Measurements from ENCODE around the gene RETREG2. TPM values are rescaled to one million over a fixed set of nuclear protein-coding genes. Genes with fewer than 3 reads are reported as not detected.
A peak's percentile ranks its signal among the peaks of the same experiment; 100 is the strongest.

RETREG2 gene
- total RNA-seq, 1 donor from 2014 or later = 77.0 TPM

DNA sequence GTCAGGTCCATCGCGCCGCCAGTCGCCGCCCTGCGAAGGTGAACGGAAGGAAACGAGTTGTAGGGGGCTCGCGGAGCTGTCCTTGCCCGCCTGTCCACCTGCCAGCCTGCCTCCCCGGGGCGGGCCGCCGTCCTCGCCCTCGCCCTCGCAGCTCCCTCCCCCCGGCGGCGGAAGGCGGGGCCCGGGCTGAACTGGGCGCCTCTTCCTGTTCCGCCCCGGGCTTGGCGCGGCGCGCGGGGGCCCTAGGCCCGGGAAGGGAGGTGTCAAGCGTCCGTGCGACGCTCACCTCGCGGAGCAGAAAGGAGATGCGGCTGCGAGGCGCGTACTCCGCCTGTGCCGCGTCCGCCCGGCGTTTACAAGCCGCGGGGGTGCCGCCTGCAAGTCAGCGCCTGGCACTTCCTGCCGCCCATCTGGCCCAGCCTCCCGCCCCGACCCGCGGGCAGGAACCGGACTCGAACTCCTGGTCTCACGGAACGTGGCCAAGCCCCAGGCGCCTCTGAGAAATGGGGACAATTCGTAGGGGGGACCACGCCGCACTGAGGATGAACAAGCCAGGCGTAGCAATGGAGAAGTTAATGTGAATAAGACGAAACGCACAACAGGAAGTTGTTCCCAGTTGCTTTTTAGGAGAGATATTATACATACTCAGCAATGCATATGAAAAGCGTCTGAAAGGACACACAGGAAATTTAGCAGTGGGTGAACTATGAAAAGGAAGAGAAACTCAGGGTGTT, 1.1 kb upstream of the RETREG2 start, which contains the start of gene CNPPD1:
TSS of gene CNPPD1 (minus strand) at position 108 of the 734 bp plus-strand sequence. CDS start at position 11, 97 bp downstream.
- Mint-ChIP-seq H3K27me3 (no peaks in the 10 kb centered on the region), H3K9me3 (ENCODE audit: low read depth) (no peaks in the 10 kb centered on the region), H3K4me1 (ENCODE audit: low read depth) (peaks cover 20% of the 10 kb centered on the region), H3K36me3 (ENCODE audit: insufficient read depth) (peaks cover 8% of the 10 kb centered on the region), H3K4me3 (ENCODE audit: low read depth) (peak within 1 kb of the TSS; percentile 87), H3K27ac (peak within 1 kb of the TSS; percentile 97)
- DNase-seq (ENCODE audit: low spot score, unreplicated experiment) = peak; percentile 73
- TF ChIP-seq, protein P1, sequence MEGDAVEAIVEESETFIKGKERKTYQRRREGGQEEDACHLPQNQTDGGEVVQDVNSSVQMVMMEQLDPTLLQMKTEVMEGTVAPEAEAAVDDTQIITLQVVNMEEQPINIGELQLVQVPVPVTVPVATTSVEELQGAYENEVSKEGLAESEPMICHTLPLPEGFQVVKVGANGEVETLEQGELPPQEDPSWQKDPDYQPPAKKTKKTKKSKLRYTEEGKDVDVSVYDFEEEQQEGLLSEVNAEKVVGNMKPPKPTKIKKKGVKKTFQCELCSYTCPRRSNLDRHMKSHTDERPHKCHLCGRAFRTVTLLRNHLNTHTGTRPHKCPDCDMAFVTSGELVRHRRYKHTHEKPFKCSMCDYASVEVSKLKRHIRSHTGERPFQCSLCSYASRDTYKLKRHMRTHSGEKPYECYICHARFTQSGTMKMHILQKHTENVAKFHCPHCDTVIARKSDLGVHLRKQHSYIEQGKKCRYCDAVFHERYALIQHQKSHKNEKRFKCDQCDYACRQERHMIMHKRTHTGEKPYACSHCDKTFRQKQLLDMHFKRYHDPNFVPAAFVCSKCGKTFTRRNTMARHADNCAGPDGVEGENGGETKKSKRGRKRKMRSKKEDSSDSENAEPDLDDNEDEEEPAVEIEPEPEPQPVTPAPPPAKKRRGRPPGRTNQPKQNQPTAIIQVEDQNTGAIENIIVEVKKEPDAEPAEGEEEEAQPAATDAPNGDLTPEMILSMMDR (IDR thresholded peaks at IDR 0.05; ENCODE audit: unreplicated experiment) = no peak

DNA sequence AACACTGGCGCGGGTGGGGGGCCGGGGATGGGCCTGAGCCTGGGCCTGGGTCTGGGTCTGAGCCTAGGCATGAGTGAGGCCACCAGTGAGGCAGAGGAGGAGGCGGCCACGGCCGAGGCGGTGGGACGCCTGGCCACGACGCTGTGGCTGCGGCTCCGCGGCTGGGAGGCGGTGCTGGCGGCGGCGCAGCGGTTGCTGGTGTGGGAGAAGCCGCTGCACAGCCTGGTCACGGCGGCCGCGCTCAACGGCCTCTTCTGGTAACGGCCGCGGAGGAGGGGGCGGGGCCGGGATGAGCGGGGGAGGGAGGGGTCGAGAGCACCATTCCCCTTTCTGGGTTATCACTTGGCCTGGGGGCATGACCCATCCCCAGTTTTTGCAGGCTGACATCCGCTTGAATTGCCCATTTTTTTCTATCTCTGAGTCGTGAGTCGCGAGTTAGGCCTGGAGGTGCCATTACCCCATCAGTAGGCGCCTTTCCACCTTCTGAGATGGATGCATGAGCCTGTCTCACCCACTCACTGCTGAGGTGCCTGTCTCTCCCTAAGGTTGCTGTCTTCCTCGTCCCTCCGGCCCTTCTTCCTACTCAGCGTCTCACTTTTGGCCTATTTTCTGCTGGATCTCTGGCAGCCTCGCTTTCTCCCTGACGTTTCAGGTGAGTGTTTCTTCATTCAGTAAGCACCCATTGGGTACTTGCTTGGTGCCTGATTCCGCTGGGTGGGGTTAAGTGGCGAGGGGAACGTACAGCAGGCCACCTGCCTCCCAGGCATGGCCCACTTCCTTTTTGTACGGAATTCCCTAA, 501 bp downstream of the RETREG2 start:
- no peaks in the 10 kb centered on the region for H3K9me3 Mint-ChIP-seq (ENCODE audit: low read depth)
- H3K36me3 Mint-ChIP-seq (ENCODE audit: insufficient read depth) = peaks cover 10% of the 10 kb centered on the region
- TF ChIP-seq, protein P1 (IDR thresholded peaks at IDR 0.05; ENCODE audit: unreplicated experiment) = no peak
- peak overlapping the region; percentile 78 for H3K27ac Mint-ChIP-seq
- peak overlapping the region; percentile 79 for H3K4me3 Mint-ChIP-seq (ENCODE audit: low read depth)
- no peak for DNase-seq (ENCODE audit: low spot score, unreplicated experiment)
- no peaks in the 10 kb centered on the region for H3K27me3 Mint-ChIP-seq
- H3K4me1 Mint-ChIP-seq (ENCODE audit: low read depth) = peaks cover 20% of the 10 kb centered on the region

DNA sequence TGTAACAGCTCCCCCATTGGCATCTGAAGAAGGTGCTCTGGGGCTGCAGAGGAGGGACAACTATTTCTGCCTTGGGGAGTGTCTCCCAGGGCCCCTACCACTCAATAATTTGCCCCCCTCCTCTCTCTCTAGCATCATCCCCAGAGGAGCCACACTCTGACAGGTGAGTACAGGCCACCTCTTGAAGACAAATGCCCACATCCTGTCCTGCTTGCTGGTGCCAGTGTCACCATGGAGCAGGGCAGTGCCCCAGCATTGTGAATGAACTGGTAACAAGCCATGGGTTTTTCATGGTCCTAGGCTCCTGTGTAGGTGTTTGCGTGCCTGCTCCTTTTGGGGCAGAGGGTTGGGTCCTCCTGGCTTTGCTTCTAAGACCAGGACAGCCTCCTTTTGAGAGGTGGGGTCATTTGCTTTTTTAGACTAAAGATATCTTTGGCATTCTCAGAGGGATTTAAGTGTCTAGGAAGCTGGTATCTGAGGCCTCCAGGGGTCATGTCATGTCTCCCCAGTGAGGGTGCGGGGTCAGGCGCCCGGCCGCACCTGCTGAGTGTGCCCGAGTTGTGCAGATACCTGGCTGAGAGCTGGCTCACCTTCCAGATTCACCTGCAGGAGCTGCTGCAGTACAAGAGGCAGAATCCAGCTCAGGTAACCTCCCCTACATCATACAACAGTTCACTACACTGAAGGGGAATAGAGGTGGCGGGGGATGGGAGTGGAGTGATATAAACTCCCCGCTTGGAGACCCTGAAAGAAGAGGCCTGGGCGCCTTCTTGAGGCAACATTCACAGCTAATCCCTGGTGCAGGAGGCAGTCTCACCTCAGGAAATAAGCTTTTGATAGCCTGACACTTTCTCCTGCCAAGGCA, 1.8 kb downstream of the RETREG2 start:
- H3K27ac Mint-ChIP-seq = no peak overlapping the region
- H3K9me3 Mint-ChIP-seq (ENCODE audit: low read depth) = no peaks in the 10 kb centered on the region
- H3K4me1 Mint-ChIP-seq (ENCODE audit: low read depth) = peaks cover 18% of the 10 kb centered on the region
- TF ChIP-seq, protein P1 (IDR thresholded peaks at IDR 0.05; ENCODE audit: unreplicated experiment) = no peak
- no peak for DNase-seq (ENCODE audit: low spot score, unreplicated experiment)
- H3K27me3 Mint-ChIP-seq = no peaks in the 10 kb centered on the region
- H3K4me3 Mint-ChIP-seq (ENCODE audit: low read depth) = peak overlapping the region; percentile 79
- H3K36me3 Mint-ChIP-seq (ENCODE audit: insufficient read depth) = peaks cover 7% of the 10 kb centered on the region

DNA sequence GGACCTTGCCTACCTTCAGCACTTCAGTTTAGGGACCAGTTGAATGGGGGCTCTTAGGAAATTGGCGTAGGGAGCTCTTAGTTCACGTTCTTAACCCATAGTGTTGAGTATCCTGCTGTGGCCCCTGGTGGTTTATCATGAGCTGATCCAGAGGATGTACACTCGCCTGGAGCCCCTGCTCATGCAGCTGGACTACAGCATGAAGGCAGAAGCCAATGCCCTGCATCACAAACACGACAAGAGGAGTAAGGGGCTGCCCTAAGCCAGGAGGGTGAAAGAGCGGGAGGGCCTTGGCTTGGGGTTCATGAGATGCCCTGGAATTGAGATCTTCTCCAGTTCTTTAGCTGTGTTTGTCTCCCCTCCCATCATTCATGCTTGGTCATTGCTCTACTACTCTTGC, 2.9 kb downstream of the RETREG2 start:
- no peak for DNase-seq (ENCODE audit: low spot score, unreplicated experiment)
- no peaks in the 10 kb centered on the region for H3K27me3 Mint-ChIP-seq
- TF ChIP-seq, protein P1 (IDR thresholded peaks at IDR 0.05; ENCODE audit: unreplicated experiment) = no peak
- peaks cover 10% of the 10 kb centered on the region for H3K36me3 Mint-ChIP-seq (ENCODE audit: insufficient read depth)
- no peak overlapping the region for H3K4me3 Mint-ChIP-seq (ENCODE audit: low read depth)
- H3K9me3 Mint-ChIP-seq (ENCODE audit: low read depth) = no peaks in the 10 kb centered on the region
- H3K27ac Mint-ChIP-seq = no peak overlapping the region
- peaks cover 13% of the 10 kb centered on the region for H3K4me1 Mint-ChIP-seq (ENCODE audit: low read depth)

DNA sequence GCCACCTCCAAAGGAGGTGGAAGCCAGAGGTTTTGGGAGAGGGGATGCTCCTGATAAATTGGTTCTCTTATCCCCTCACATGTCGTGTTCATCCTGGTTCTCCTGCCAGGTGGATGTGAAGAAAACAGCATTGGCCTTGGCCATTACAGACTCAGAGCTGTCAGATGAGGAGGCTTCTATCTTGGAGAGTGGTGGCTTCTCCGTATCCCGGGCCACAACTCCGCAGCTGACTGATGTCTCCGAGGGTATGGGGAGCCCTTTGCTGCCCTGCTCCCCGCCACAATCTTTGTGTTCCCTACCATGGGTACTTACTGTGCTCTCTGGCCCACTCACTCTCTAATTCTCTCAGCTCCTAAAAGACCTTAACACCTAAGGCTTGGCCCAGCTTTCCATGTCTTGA, 3.5 kb downstream of the RETREG2 start:
- TF ChIP-seq, protein P1 (IDR thresholded peaks at IDR 0.05; ENCODE audit: unreplicated experiment) = no peak
- no peak for DNase-seq (ENCODE audit: low spot score, unreplicated experiment)
- H3K27ac Mint-ChIP-seq = no peak overlapping the region
- H3K4me3 Mint-ChIP-seq (ENCODE audit: low read depth) = no peak overlapping the region
- H3K9me3 Mint-ChIP-seq (ENCODE audit: low read depth) = no peaks in the 10 kb centered on the region
- peaks cover 10% of the 10 kb centered on the region for H3K36me3 Mint-ChIP-seq (ENCODE audit: insufficient read depth)
- H3K4me1 Mint-ChIP-seq (ENCODE audit: low read depth) = peaks cover 12% of the 10 kb centered on the region
- no peaks in the 10 kb centered on the region for H3K27me3 Mint-ChIP-seq
